Measurements from ENCODE around the gene POLR2E.

The POLR2E gene

GRCh38 chr19:1050989-1051788 lies 44.0 kb downstream of the POLR2E start:
- DNase-seq (ENCODE audit: extremely low read depth, low read depth) = no peak
- TF ChIP-seq, protein P1, sequence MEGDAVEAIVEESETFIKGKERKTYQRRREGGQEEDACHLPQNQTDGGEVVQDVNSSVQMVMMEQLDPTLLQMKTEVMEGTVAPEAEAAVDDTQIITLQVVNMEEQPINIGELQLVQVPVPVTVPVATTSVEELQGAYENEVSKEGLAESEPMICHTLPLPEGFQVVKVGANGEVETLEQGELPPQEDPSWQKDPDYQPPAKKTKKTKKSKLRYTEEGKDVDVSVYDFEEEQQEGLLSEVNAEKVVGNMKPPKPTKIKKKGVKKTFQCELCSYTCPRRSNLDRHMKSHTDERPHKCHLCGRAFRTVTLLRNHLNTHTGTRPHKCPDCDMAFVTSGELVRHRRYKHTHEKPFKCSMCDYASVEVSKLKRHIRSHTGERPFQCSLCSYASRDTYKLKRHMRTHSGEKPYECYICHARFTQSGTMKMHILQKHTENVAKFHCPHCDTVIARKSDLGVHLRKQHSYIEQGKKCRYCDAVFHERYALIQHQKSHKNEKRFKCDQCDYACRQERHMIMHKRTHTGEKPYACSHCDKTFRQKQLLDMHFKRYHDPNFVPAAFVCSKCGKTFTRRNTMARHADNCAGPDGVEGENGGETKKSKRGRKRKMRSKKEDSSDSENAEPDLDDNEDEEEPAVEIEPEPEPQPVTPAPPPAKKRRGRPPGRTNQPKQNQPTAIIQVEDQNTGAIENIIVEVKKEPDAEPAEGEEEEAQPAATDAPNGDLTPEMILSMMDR (IDR thresholded peaks at IDR 0.05; ENCODE audit: low read depth, low read length, missing control alignments) = no peak
- H3K4me3 ChIP-seq (replicated peaks; ENCODE audit: low read depth, low read length) = no peak overlapping the region

DNA sequence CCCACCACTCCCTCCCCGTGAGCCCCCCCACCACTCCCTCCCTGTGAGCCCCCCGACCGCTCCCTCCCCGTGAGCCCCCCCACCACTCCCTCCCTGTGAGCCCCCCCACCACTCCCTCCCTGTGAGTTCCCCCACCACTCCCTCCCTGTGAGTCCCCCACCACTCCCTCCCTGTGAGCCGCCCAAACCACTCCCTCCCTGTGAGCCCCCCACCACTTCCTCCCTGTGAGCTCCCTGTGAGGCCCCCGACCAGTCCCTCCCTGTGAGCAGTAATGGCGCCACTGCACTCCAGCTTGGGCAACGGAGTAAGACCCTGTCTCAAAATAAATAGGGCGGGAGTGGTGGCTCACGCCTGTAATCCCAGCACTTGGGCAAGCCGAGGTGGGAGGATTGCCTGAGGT lies 45.4 kb downstream of the POLR2E start:
- TF ChIP-seq, protein P1 (IDR thresholded peaks at IDR 0.05; ENCODE audit: low read depth, low read length, missing control alignments) = no peak
- no peak overlapping the region for H3K4me3 ChIP-seq (replicated peaks; ENCODE audit: low read depth, low read length)
- DNase-seq (ENCODE audit: extremely low read depth, low read depth) = no peak

DNA sequence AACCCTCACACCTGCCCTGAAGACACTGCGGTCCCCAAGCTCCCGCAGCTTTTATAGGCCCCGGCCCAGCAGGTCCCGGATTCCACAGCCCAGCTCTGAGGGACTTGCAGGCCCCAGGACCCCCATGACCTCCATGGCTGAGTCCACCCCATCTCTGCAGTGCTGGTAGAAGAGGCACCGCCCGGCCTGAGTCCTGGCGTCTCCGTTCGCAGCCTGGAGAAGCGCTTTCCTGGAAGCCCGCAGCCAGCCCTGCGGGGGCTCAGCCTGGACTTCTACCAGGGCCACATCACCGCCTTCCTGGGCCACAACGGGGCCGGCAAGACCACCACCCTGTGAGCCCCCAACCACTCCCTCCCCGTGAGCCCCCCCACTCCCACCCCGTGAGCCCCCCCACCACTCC lies 46.1 kb downstream of the POLR2E start:
- DNase-seq (ENCODE audit: extremely low read depth, low read depth) = no peak
- TF ChIP-seq, protein P1 (IDR thresholded peaks at IDR 0.05; ENCODE audit: low read depth, low read length, missing control alignments) = no peak
- no peak overlapping the region for H3K4me3 ChIP-seq (replicated peaks; ENCODE audit: low read depth, low read length)

- H3K4me3 ChIP-seq (replicated peaks; ENCODE audit: low read depth, low read length) = no peak overlapping the region
- no peak for DNase-seq (ENCODE audit: extremely low read depth, low read depth)
- TF ChIP-seq, protein P1 (IDR thresholded peaks at IDR 0.05; ENCODE audit: low read depth, low read length, missing control alignments) = no peak
Observed at GRCh38 chr19:1047696-1048147, 47.5 kb downstream of the POLR2E start.

DNA sequence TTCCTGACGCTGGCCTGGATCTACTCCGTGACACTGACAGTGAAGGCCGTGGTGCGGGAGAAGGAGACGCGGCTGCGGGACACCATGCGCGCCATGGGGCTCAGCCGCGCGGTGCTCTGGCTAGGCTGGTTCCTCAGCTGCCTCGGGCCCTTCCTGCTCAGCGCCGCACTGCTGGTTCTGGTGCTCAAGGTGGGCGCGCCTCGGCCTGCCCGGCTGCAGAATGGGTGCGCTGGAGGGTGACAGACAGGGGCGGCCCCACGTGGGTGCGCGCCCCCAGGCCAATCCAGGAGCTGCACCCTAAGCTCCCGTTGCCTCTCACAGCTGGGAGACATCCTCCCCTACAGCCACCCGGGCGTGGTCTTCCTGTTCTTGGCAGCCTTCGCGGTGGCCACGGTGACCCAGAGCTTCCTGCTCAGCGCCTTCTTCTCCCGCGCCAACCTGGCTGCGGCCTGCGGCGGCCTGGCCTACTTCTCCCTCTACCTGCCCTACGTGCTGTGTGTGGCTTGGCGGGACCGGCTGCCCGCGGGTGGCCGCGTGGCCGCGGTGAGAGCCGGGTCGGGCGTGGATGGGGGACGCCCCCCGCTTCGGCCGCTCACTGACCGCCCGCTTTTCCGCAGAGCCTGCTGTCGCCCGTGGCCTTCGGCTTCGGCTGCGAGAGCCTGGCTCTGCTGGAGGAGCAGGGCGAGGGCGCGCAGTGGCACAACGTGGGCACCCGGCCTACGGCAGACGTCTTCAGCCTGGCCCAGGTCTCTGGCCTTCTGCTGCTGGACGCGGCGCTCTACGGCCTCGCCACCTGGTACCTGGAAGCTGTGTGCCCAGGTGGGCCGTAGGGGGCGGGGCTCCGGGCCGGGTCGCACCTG lies 48.1 kb downstream of the POLR2E start:
- TF ChIP-seq, protein P1 (IDR thresholded peaks at IDR 0.05; ENCODE audit: low read depth, low read length, missing control alignments) = no peak
- no peak overlapping the region for H3K4me3 ChIP-seq (replicated peaks; ENCODE audit: low read depth, low read length)
- DNase-seq (ENCODE audit: extremely low read depth, low read depth) = no peak

- DNase-seq (ENCODE audit: extremely low read depth, low read depth) = no peak
- TF ChIP-seq, protein P1 (IDR thresholded peaks at IDR 0.05; ENCODE audit: low read depth, low read length, missing control alignments) = no peak
- H3K4me3 ChIP-seq (replicated peaks; ENCODE audit: low read depth, low read length) = no peak overlapping the region
Observed at GRCh38 chr19:1046117-1046626, 49.0 kb downstream of the POLR2E start.
